OCI-LY1 (cell line): ENCODE results near the gene BHLHE23.

Source experiments
- H2AFZ ChIP-seq: fragments of 200-600 bp; sonication (generic), shearing (Covaris generic); 2 replicates; pipeline ENCODE4 v1.6.0; 2014; ENCODE audit warnings: antibody characterized with exemption, mild to moderate bottlenecking, low read length
- H3F3A ChIP-seq: fragments of 200-600 bp; sonication (generic), shearing (Covaris generic); 2 replicates; pipeline ENCODE4 v1.6.0; 2014; ENCODE audit warnings: mild to moderate bottlenecking, antibody characterized with exemption, low read length, moderate library complexity; ENCODE audit not compliant: insufficient read depth
- H3K27ac ChIP-seq: fragments of 200-600 bp; sonication (generic); 2 replicates; pipeline ENCODE4 v1.5.1; 2014; ENCODE audit warnings: low read length, mixed run types, mild to moderate bottlenecking, low read depth; ENCODE audit not compliant: poor library complexity, severe bottlenecking
- H3K27me3 ChIP-seq: fragments of 200-600 bp; sonication (generic); 2 replicates; pipeline ENCODE4 v1.6.0; 2014; ENCODE audit warnings: antibody characterized with exemption, mild to moderate bottlenecking, low read length, moderate library complexity; ENCODE audit not compliant: insufficient read depth
- H3K36me3 ChIP-seq: fragments of 200-600 bp; sonication (generic); 2 replicates; pipeline ENCODE4 v1.6.1; 2014; ENCODE audit warnings: mild to moderate bottlenecking, antibody characterized with exemption, low read length, moderate library complexity, mixed read lengths; ENCODE audit not compliant: insufficient read depth
- H3K4me1 ChIP-seq: fragments of 200-600 bp; sonication (generic); 2 replicates; pipeline ENCODE4 v1.5.1; 2014; ENCODE audit warnings: mild to moderate bottlenecking, low read length, moderate library complexity; ENCODE audit not compliant: insufficient read depth, severe bottlenecking
- H3K4me2 ChIP-seq: fragments of 200-600 bp; sonication (generic), shearing (Covaris generic); 2 replicates; pipeline ENCODE4 v1.6.1; 2014; ENCODE audit warnings: low read length
- H3K4me3 ChIP-seq: fragments of 200-600 bp; sonication (generic); 2 replicates; pipeline ENCODE4 v1.5.1; 2014; ENCODE audit warnings: low read length, low read depth, mild to moderate bottlenecking, mixed read lengths; ENCODE audit not compliant: poor library complexity, severe bottlenecking
- H3K79me2 ChIP-seq: fragments of 200-600 bp; shearing (Covaris generic); 2 replicates; pipeline ENCODE4 v1.6.1; 2016; ENCODE audit warnings: mixed run types, low read length, mixed read lengths; ENCODE audit not compliant: insufficient read depth
- H3K9ac ChIP-seq: fragments of 200-600 bp; sonication (generic), shearing (Covaris generic); 2 replicates; pipeline ENCODE4 v1.6.1; 2014; ENCODE audit warnings: mild to moderate bottlenecking, low read length, mixed read lengths
- H3K9me2 ChIP-seq: fragments of 200-600 bp; sonication (generic), shearing (Covaris generic); 2 replicates; pipeline ENCODE4 v1.6.1; 2014; ENCODE audit warnings: low read depth, mild to moderate bottlenecking, low read length, mixed read lengths
- H3K9me3 ChIP-seq: fragments of 200-600 bp; shearing (Covaris generic); 2 replicates; pipeline ENCODE4 v1.6.1; 2014; ENCODE audit warnings: low read length, mixed read lengths
- H4K20me1 ChIP-seq: fragments of 200-600 bp; sonication (generic), shearing (Covaris generic); 2 replicates; pipeline ENCODE4 v1.6.0; 2016; ENCODE audit warnings: mild to moderate bottlenecking, low read length; ENCODE audit not compliant: insufficient read depth
- EZH2 ChIP-seq: fragments of 200-600 bp; sonication (generic), shearing (Covaris generic); IDR thresholded peaks from 2 replicates; pipeline ENCODE4 v1.8.0; 2017; ENCODE audit warnings: borderline replicate concordance, mixed run types, mild to moderate bottlenecking, antibody characterized with exemption, low read length, moderate library complexity, mixed read lengths
- TF ChIP-seq, protein P1 (sequence below): fragments of 200-600 bp; sonication (generic), shearing (Covaris generic); IDR thresholded peaks from 2 replicates; pipeline ENCODE4 v1.5.1; 2017; ENCODE audit warnings: mild to moderate bottlenecking, antibody characterized with exemption, low read length, moderate library complexity, mixed read lengths

Gene BHLHE23

DNA sequence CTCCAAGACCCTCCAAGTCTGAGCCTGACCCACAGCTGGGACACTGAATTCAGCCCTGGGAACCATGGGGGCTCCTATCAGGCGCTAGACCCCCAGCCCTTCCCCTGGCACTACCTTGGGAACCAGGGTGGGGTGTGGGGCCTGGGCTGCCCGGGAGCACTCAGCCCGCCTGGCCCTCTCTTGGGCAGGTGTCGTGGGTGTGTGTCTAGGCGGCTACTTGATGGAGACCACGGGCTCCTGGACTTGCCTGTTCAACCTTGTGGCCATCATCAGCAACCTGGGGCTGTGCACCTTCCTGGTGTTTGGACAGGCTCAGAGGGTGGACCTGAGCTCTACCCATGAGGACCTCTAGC lies 39.6 kb downstream of the BHLHE23 start:
- Histone ChIP-seq H3K79me2 (no peaks in the 10 kb centered on the region), H3K9me2 (no peaks in the 10 kb centered on the region), H4K20me1 (no peaks in the 10 kb centered on the region), H3K4me3 (no peak overlapping the region), H3K9me3 (no peaks in the 10 kb centered on the region), H3K27ac (no peak overlapping the region), H3K4me1 (no peaks in the 10 kb centered on the region), H3K9ac (no peak overlapping the region), H3F3A (no peaks in the 10 kb centered on the region), H2AFZ (no peak overlapping the region), H3K4me2 (no peak overlapping the region), H3K27me3 (no peaks in the 10 kb centered on the region), H3K36me3 (peaks cover 29% of the 10 kb centered on the region)
- TF ChIP-seq, protein P1, sequence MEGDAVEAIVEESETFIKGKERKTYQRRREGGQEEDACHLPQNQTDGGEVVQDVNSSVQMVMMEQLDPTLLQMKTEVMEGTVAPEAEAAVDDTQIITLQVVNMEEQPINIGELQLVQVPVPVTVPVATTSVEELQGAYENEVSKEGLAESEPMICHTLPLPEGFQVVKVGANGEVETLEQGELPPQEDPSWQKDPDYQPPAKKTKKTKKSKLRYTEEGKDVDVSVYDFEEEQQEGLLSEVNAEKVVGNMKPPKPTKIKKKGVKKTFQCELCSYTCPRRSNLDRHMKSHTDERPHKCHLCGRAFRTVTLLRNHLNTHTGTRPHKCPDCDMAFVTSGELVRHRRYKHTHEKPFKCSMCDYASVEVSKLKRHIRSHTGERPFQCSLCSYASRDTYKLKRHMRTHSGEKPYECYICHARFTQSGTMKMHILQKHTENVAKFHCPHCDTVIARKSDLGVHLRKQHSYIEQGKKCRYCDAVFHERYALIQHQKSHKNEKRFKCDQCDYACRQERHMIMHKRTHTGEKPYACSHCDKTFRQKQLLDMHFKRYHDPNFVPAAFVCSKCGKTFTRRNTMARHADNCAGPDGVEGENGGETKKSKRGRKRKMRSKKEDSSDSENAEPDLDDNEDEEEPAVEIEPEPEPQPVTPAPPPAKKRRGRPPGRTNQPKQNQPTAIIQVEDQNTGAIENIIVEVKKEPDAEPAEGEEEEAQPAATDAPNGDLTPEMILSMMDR = no peak
- no peak for TF ChIP-seq EZH2

DNA sequence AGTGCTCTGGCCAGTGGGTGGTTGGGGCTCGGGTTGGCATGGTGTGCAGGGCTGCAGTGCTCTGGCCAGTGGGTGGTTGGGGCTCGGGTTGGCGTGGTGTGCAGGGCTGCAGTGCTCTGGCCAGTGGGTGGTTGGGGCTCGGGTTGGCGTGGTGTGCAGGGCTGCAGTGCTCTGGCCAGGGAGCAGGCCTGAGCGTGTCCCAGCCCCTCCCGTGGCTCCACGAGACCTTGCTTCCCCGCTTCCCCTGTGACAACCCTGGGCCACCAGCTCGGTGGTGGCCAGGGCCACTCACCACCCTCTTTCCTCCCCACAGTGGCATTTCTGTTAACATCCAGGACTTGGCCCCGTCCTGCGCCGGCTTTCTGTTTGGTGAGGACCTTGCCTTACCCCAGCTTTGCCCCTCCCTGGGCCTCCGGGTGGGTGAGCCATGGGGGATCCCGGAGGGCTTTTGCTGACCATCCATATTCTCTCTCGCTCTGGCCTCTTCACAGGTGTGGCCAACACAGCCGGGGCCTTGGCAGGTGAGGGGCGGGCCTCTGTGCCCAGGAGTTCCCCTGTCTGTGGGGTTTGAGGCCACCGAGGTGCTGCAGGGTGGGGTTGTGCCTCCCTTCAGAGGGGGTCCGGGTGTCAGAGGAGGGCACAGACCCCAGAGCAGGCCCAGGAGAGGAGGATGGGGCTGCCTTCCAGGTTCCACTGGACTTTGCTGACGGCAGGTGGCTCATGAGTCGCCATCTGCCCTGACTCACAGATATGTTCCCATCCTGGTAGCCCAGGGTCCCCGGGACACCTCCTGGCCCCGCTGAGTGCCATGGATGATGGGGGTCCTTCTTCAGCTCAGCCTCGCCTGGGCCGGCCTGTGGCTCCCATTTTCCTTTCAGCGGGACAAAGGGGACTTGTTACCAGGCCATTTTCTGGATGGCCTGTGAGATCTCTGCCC lies 40.3 kb downstream of the BHLHE23 start:
- Histone ChIP-seq H3F3A (no peaks in the 10 kb centered on the region), H2AFZ (no peak overlapping the region), H3K9me2 (no peaks in the 10 kb centered on the region), H3K4me2 (no peak overlapping the region), H3K27me3 (no peaks in the 10 kb centered on the region), H3K4me3 (no peak overlapping the region), H3K9me3 (no peaks in the 10 kb centered on the region), H3K9ac (no peak overlapping the region), H3K27ac (no peak overlapping the region), H4K20me1 (no peaks in the 10 kb centered on the region), H3K79me2 (no peaks in the 10 kb centered on the region), H3K36me3 (peaks cover 29% of the 10 kb centered on the region), H3K4me1 (no peaks in the 10 kb centered on the region)
- TF ChIP-seq, protein P1 = no peak
- no peak for TF ChIP-seq EZH2

DNA sequence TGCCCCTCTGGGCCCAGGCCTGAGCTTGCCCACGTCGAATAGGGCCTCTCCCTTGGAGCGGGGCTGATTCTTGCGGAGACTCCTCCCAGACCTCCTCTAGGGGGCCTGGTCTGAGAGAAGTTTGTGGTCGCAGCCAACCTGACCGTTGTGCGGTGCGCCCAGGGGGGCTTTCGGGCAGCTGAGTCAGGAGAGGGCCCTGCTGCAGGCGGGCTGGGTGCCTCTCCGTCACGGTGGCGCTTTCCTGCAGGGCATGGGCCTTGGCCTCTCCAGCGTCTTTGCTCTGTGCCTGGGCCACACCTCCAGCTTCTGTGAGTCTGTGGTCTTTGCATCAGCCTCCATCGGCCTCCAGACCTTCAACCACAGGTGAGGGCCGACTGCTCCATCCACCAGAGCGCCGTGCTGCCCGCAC lies 41.4 kb downstream of the BHLHE23 start:
- H3F3A ChIP-seq = no peaks in the 10 kb centered on the region
- no peak overlapping the region for H2AFZ ChIP-seq
- H4K20me1 ChIP-seq = no peaks in the 10 kb centered on the region
- H3K36me3 ChIP-seq = peaks cover 29% of the 10 kb centered on the region
- no peak overlapping the region for H3K9ac ChIP-seq
- H3K4me2 ChIP-seq = no peak overlapping the region
- no peak overlapping the region for H3K27ac ChIP-seq
- H3K79me2 ChIP-seq = no peaks in the 10 kb centered on the region
- no peaks in the 10 kb centered on the region for H3K9me3 ChIP-seq
- H3K9me2 ChIP-seq = no peaks in the 10 kb centered on the region
- H3K27me3 ChIP-seq = no peaks in the 10 kb centered on the region
- no peak overlapping the region for H3K4me3 ChIP-seq
- no peak for TF ChIP-seq EZH2
- TF ChIP-seq, protein P1 = no peak
- H3K4me1 ChIP-seq = no peaks in the 10 kb centered on the region
